Measurements from ENCODE around the gene CCDC160.

GRCh38 chrX:134240209-134240608 is 3.2 kb downstream of the CCDC160 start:
- TF ChIP-seq FOXA1 (IDR thresholded peaks at IDR 0.05), result no peak
- TF ChIP-seq ELF4 (IDR thresholded peaks at IDR 0.05), result no peak
- TF ChIP-seq HDGF (IDR thresholded peaks at IDR 0.05; ENCODE audit: borderline replicate concordance), result no peak
- TF ChIP-seq BHLHE40 (IDR thresholded peaks at IDR 0.05; ENCODE audit: borderline replicate concordance), result no peak
- TF ChIP-seq ZNF384 (IDR thresholded peaks at IDR 0.05), result no peak
- no peak for TF ChIP-seq FOXM1 (IDR thresholded peaks at IDR 0.05; ENCODE audit: borderline replicate concordance)
- TF ChIP-seq CTBP1 (IDR thresholded peaks at IDR 0.05; ENCODE audit: borderline replicate concordance), result no peak
- no peak for TF ChIP-seq SP1 (IDR thresholded peaks at IDR 0.05)
- TF ChIP-seq PKNOX1 (IDR thresholded peaks at IDR 0.05), result no peak
- no peak for TF ChIP-seq TARDBP (IDR thresholded peaks at IDR 0.05)
- no peak for TF ChIP-seq L3MBTL2 (conservative IDR thresholded peaks at IDR 0.05)
- TF ChIP-seq SUZ12 (IDR thresholded peaks at IDR 0.05), result no peak
- TF ChIP-seq ARNT (IDR thresholded peaks at IDR 0.05), result no peak
